Activated naive CD8-positive, alpha-beta T cell (primary cell): ENCODE measurements around the gene GNAT1.
"Not testable (repeated sequence)": the region's sequence is repeated elsewhere in the genome, so short reads cannot be mapped to it uniquely, and the experiment has no call there.

Source experiments
- H3K27ac Mint-ChIP-seq: one replicate; pipeline ENCODE4 v1.8.0; 2021; ENCODE audit warnings: mixed read lengths
- H3K27me3 Mint-ChIP-seq: one replicate; pipeline ENCODE4 v1.8.0; 2021; ENCODE audit warnings: mixed read lengths
- H3K36me3 Mint-ChIP-seq: one replicate; pipeline ENCODE4 v1.8.0; 2021; ENCODE audit warnings: mixed read lengths
- H3K4me1 Mint-ChIP-seq: one replicate; pipeline ENCODE4 v1.8.0; 2021; ENCODE audit warnings: low read depth, mixed read lengths
- H3K4me3 Mint-ChIP-seq: one replicate; pipeline ENCODE4 v1.8.0; 2021; ENCODE audit warnings: mild to moderate bottlenecking, mixed read lengths
- H3K9me3 Mint-ChIP-seq: one replicate; pipeline ENCODE4 v1.8.0; 2021; ENCODE audit warnings: low read depth, mixed read lengths

Gene GNAT1

DNA sequence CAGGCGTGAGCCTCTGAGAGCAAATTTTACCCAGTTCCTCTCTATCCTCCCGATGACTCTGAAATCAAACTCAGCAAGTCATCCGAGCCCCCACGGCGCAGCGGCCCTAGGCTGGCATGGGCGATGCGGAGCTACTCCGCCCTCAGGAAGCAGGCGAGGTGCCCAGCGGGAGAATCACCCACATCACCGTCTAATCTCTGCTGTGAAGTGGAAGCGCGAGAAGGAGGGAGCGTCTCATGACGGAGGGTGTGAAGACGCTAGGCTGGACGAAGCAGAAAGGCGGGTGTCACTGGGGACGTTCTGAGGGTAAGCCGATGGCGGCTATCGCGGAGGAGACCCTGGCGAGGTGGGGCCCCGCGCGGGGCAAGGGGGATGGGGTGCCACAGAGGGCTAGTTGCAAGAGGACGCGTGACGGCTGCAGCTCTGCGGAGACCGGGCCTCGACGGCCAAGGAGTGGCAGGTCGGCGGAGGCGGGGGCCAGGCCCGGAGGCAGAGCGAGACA is 35.5 kb downstream of the GNAT1 start:
- H3K27me3 Mint-ChIP-seq = no peaks in the 10 kb centered on the region
- peak overlapping the region; percentile 76 for H3K27ac Mint-ChIP-seq
- peak overlapping the region; percentile 96 for H3K4me3 Mint-ChIP-seq
- no peaks in the 10 kb centered on the region for H3K36me3 Mint-ChIP-seq
- H3K4me1 Mint-ChIP-seq = peaks cover 24% of the 10 kb centered on the region
- no peaks in the 10 kb centered on the region for H3K9me3 Mint-ChIP-seq

DNA sequence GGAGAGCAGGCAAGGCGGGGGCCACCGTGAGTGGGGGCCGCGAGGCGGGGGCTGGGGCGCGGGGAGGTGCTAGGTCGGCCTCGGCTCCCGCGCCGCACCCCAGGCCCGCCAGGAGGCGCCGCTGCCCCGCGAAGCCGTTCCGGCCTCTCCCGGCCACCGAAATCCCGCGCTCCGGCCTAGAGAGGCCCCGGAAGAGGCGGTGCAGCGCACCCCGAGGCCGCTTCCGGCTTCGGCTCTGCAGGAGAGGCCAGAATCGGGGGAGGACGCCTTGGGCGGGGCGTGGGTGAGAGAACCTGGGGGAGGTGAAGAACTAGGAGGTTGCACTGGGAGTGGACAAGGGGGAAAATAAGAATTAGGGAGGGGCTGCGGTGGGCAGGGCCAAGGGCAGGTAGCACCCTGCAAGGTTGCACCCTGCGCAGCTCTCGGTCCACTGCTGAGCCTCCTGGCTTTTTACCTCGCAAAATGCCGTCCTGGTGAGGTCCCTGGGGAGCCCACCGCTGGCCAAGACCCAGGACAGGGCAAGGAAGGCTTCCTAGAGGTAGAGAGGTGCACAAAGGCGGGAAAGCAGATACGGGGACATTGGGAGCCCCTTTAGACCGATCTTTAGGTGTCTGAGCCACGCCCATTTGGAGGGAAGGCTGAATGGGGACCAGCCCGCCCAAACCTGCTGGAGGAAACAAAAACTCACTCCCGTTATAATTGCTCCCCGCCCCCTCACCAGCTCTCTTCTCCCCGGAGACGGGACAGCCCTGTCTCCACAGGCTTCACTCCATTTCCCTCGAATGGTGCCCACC is 36.2 kb downstream of the GNAT1 start:
- Mint-ChIP-seq H3K9me3 (no peaks in the 10 kb centered on the region), H3K4me3 (peak overlapping the region; percentile 96), H3K36me3 (no peaks in the 10 kb centered on the region), H3K27ac (peak overlapping the region; percentile 89), H3K27me3 (no peaks in the 10 kb centered on the region), H3K4me1 (peaks cover 24% of the 10 kb centered on the region)

DNA sequence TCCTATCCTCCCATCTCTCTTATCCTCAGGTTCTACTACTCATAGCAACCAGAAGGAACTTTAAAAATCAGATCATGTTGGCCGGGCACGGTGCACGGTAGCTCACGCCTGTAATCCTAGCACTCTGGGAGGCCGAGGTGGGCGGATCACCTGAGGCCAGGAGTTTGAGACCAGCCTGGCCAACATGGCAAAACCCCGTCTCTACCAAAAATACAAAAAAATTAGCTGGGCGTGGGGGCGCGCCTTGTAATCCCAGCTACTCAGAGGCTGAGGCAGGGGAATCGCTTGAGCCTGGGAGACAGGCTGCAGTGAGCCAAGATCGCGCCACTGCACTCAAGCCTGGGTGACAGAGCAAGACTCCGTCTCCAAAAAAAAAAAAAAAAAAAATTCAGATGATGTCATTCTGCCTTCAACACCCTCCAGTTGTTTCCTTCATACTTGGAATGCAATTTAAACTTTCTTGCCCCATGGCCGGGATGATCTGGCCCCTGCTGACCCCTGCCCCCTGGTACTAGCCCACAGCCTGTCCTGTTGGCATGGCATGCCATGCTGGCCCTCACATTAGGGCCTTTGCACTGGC is 36.9 kb downstream of the GNAT1 start:
- Mint-ChIP-seq H3K27ac (peak overlapping the region; percentile 89), H3K4me3 (peak overlapping the region; percentile 94), H3K4me1 (peaks cover 24% of the 10 kb centered on the region)
- H3K36me3 Mint-ChIP-seq, H3K27me3 Mint-ChIP-seq, H3K9me3 Mint-ChIP-seq: not testable (repeated sequence)

DNA sequence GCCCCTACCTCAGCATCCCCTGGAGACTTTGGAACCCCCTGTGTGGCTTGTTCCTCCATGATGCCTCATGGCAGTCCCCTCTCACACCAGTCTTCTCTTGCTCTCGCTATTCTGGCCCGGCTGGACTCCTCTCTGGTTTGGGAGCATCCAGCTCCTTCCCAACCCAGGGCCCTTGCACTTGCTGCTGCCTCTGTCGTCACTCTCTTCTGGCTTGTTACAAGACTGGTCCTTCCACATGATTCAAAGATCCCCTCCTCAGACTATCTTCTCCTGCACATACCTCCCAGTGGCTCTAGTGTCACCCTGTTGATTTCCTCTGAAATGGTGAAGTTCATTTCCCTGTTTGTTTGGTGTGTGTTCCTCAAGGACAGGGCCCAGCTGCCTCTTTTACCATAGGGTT is 38.1 kb downstream of the GNAT1 start:
- Mint-ChIP-seq H3K4me3 (no peak overlapping the region), H3K36me3 (no peaks in the 10 kb centered on the region), H3K9me3 (no peaks in the 10 kb centered on the region), H3K27ac (no peak overlapping the region), H3K27me3 (no peaks in the 10 kb centered on the region), H3K4me1 (peaks cover 26% of the 10 kb centered on the region)

DNA sequence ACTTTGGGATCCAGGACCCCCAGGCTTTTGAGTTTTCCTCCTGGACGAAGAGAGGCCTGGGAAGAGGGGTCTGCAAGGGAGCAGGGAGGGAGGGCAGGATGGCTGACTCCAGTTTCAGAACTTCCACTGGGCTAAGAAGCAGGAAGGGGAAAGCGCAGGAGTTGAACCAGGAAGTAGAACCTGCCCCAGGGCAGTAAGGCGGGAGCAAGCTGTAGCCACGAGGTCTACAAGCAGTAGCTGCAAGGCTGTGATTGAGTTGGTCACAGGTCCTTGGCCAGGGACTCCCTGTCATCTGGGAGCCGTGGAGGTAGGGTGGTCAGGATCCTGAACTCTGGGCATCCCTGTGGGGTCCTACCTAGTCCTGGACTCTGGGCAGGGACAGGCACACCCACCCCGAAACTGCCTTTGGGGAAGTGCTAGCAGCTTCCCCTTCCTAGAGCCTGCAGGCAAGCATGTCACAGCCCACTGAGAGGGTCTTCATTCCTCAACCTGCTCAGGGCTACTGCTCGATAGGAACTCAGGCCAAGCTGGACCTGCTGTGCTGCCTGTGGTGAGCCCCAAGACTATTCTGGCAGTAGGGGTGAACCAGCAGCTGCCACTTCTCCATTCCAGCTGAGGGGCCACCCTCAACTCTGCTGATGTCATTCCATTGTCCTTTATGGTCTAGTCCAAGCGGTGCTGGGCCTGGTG is 38.8 kb downstream of the GNAT1 start:
- Mint-ChIP-seq H3K27ac (no peak overlapping the region), H3K27me3 (no peaks in the 10 kb centered on the region), H3K4me1 (peaks cover 27% of the 10 kb centered on the region), H3K4me3 (no peak overlapping the region), H3K36me3 (no peaks in the 10 kb centered on the region), H3K9me3 (no peaks in the 10 kb centered on the region)

DNA sequence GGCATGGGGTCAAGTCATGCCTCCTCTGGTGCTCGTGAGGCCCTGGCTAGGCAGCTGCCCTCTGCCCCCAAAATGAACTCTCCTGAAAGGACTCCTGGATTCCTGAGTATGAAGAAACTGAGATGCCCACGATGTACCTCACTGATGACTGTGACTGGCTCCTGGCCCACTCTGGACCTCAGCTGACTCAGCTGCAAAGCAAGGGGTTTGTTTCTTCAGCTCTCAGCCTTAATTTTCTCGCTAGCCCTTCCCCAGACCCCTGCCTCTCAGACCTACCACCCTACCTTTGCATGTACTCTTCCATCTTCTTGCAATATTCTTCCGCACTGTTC is 39.4 kb downstream of the GNAT1 start:
- no peaks in the 10 kb centered on the region for H3K9me3 Mint-ChIP-seq

DNA sequence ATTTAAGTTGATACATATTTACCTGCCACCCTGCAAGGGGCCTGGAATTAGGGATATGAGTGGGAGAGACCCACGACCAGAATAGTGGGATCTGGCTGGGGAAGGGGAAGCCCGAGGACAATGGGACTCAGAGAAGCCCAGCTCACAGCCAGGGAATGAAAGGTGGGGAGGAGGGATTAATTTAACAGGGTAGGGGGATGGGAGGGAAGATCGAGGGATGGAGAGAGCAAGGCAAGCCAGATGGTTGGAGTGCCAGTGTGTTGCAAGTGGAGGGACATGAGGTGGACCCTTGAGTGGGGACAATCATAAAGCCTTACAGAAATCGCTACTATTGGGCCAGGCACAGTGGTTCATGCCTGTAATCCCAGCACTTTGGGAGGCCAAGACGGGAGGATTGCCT is 40.2 kb downstream of the GNAT1 start:
- no peaks in the 10 kb centered on the region for H3K27me3 Mint-ChIP-seq
- H3K36me3 Mint-ChIP-seq = no peaks in the 10 kb centered on the region
- peaks cover 25% of the 10 kb centered on the region for H3K4me1 Mint-ChIP-seq
- no peaks in the 10 kb centered on the region for H3K9me3 Mint-ChIP-seq
- H3K27ac Mint-ChIP-seq = no peak overlapping the region
- no peak overlapping the region for H3K4me3 Mint-ChIP-seq

More for the DNA sequence above, 39.4 kb downstream of the GNAT1 start:
- H3K4me1 Mint-ChIP-seq = peaks cover 30% of the 10 kb centered on the region
- no peaks in the 10 kb centered on the region for H3K27me3 Mint-ChIP-seq
- H3K27ac Mint-ChIP-seq = no peak overlapping the region
- H3K4me3 Mint-ChIP-seq = no peak overlapping the region
- no peaks in the 10 kb centered on the region for H3K36me3 Mint-ChIP-seq

DNA sequence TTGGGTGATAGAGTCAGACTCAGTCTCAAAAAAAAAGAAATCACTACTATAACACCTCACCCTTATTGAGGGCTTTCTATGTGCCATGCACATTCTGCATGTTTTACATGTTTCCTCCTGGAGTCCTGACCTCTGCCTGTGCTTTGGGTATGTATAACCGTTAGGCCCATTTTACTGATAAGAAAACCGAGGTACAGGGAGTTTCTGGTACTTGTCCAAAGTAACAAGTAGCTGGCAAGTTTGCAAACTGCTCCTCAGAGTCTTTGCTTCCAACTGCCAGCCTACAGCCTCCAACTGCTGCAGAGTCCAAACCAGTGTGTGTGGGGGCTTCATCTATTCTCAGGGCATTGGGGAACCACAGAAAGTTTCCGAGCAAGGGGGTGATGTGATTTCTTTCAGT is 40.9 kb downstream of the GNAT1 start:
- H3K9me3 Mint-ChIP-seq = no peaks in the 10 kb centered on the region
- H3K27me3 Mint-ChIP-seq = no peaks in the 10 kb centered on the region
- H3K27ac Mint-ChIP-seq = no peak overlapping the region
- H3K4me3 Mint-ChIP-seq = no peak overlapping the region
- H3K36me3 Mint-ChIP-seq = no peaks in the 10 kb centered on the region
- H3K4me1 Mint-ChIP-seq = peaks cover 21% of the 10 kb centered on the region

DNA sequence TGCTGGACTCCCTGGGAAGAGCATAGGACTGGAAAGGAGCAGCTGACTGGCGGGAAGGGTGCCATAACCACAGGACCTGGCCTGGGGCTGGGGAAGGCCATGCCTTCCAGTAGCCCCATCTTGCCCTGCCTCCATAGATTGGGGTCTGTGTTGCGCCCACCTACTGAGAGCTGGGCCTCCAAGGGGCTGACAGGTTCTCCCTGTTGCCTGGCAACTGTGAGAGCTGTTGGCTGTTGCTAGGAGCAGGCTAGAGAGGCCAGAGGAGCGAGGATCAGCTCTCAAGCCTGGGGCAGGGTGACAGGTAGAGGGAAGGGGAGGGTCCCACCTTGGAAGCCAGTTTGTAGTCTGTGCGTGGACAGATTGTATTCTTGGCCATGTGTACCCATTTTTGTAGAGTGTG is 41.8 kb downstream of the GNAT1 start:
- Mint-ChIP-seq H3K9me3 (no peaks in the 10 kb centered on the region), H3K27ac (no peak overlapping the region), H3K4me3 (no peak overlapping the region), H3K27me3 (no peaks in the 10 kb centered on the region), H3K36me3 (no peaks in the 10 kb centered on the region), H3K4me1 (peaks cover 18% of the 10 kb centered on the region)

DNA sequence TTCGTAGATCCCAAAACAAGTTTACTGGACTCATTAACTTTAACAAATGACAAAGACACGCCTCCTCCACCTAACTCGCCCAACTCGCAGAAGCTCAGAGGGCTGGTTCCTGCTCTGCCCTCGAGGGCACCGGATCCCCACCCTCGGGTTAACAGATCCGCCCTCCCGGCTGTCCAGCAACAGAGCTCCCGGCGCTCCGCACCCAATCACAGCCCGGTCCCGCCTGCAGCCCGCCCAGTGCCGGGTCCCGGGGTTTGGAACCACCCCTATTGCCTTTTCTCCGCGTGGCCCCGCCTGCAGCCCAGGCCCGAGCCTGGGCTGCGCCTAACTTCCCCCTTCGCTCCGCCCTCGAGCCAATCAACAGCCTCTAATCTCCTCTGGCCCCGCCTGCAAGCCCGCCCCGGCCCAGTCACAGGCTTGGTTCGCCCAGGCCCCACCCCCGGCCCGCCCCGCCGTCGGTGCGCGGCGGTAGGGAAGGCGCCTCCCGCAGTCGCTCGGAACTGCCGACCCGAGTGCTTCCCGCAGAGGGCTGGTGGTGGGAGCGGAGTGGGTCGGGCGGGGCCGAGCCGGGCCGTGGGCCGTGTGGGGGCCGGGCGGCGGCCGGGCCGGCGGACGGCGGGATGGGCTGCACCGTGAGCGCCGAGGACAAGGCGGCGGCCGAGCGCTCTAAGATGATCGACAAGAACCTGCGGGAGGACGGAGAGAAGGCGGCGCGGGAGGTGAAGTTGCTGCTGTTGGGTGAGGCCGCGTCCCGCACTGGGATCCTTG is 44.5 kb downstream of the GNAT1 start, which contains the start of gene GNAI2:
TSS of gene GNAI2 (plus strand) at position 489 of the 768 bp plus-strand sequence. CDS start at position 621, 132 bp downstream.
- Mint-ChIP-seq H3K9me3 (no peaks in the 10 kb centered on the region), H3K36me3 (no peaks in the 10 kb centered on the region)

DNA sequence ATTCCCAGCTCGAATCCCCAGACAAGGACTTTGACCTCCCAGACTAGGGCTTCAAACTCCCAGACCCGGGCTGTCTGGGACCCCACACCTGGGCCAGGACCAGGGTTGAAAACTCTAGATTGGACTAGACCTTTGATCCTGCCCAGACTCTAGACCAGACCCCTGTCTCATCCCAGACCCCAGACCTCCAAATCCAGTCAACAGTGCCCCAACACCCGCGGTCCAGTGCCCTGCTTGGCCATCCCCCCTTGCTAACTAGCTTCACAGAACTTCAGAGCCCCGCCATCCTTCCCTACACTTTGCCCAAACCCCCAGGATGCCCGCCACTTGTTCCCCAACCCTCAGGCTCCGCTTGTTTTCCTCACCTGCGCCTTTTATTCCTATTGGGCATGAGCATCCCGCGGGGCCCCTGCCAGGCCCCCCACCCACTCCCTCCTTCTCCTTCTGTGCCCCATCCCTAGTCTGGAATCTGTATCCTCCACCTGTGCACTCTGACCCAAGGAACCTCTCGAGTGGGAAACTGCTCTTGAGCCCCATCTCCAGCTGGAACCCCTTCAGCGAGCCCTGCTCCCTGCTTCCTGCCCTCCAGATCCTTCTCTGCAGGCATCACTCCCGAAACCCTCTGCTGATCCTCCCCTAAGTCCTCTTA is 45.2 kb downstream of the GNAT1 start:
- Mint-ChIP-seq H3K9me3 (no peaks in the 10 kb centered on the region), H3K27me3 (no peaks in the 10 kb centered on the region), H3K4me3 (peak overlapping the region; percentile 94), H3K4me1 (peaks cover 40% of the 10 kb centered on the region), H3K27ac (peak overlapping the region; percentile 93), H3K36me3 (no peaks in the 10 kb centered on the region)

More for the DNA sequence above, 44.5 kb downstream of the GNAT1 start, which contains the start of gene GNAI2:
- H3K4me3 Mint-ChIP-seq = peak within 1 kb of the TSS; percentile 94
- no peaks in the 10 kb centered on the region for H3K27me3 Mint-ChIP-seq
- peaks cover 33% of the 10 kb centered on the region for H3K4me1 Mint-ChIP-seq
- H3K27ac Mint-ChIP-seq = peak within 1 kb of the TSS; percentile 93

DNA sequence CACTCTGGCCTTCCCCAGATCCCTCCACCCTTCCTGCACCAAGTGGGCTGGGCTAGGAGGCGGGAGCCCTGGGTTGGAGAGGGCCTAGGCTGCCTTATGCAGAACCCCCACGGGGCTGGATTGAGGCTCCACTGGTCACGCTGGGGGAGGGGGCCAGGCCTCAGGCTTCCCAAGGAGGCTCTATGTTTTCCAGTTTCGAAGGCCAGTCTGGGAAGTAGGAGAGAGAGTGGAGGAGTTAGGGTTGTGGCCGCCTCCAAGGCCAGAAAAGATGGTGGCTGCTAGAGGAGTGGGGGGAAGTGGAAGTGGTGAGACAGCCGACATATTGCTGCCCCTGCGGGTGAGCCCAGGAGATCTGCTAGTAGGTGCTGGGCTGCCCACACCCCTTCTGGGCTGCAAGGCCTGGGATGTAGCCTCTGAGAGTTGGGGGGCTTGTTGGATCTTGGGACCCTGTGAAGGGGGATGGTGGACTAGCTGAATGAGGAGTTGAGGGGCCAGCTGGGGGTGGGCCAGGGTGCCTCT is 45.8 kb downstream of the GNAT1 start:
- Mint-ChIP-seq H3K27ac (peak overlapping the region; percentile 93), H3K27me3 (no peaks in the 10 kb centered on the region), H3K4me3 (peak overlapping the region; percentile 94), H3K9me3 (no peaks in the 10 kb centered on the region), H3K36me3 (no peaks in the 10 kb centered on the region), H3K4me1 (peaks cover 46% of the 10 kb centered on the region)

DNA sequence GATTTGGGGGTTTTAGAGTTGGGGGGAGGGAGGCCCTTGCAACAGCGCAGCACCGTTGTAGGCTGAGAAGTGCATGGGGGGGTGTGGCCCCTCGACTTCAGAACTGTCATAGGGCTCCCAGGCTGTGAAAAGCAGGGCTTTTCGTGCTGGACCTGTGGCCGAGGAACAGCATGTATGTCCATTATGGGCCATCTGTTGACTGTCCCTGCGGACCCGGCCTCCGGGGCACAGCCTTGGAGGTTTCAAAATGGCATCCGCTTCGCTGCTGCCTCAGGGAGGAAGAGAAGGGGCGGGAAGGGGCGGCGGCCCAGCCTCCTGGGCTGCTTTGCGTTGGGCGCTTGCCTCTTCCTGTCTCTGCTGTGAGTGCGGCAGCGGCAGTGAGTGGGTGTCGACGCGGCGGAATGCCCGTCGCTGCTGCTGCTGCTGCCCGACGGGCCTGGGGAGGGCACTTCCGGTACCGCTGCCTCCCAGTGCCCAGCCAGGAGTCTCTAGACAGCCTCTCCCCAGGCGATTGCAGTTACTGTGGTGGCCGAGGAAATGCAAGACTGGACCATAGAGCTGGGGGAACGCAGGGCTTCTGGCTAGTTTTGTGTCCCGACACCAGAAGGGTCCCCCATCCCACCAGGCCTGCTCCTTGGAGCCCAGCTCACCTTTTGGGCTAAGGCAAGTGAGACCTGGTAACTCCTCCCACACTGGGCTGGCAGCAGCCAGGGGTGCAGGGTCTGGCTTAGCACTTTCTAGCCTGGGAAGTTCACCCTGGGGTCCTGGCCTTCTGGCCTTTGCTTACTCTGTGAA is 46.5 kb downstream of the GNAT1 start:
- H3K4me1 Mint-ChIP-seq = peaks cover 53% of the 10 kb centered on the region
- no peaks in the 10 kb centered on the region for H3K9me3 Mint-ChIP-seq
- peak overlapping the region; percentile 94 for H3K4me3 Mint-ChIP-seq
- H3K27ac Mint-ChIP-seq = peak overlapping the region; percentile 93
- no peaks in the 10 kb centered on the region for H3K36me3 Mint-ChIP-seq
- no peaks in the 10 kb centered on the region for H3K27me3 Mint-ChIP-seq
